GM20000 (cell line): ENCODE results near the gene ZNF546.

Source experiments
- DNase-seq: peaks from one replicate; pipeline ENCODE4 v3.0.0; 2012; ENCODE audit warnings: low spot score
- CTCF ChIP-seq: IDR thresholded peaks from 2 replicates; pipeline ENCODE4 v1.5.1; 2012; ENCODE audit warnings: mild to moderate bottlenecking, control low read depth; ENCODE audit errors: extremely low read depth, missing control alignments

ZNF546 gene

DNA sequence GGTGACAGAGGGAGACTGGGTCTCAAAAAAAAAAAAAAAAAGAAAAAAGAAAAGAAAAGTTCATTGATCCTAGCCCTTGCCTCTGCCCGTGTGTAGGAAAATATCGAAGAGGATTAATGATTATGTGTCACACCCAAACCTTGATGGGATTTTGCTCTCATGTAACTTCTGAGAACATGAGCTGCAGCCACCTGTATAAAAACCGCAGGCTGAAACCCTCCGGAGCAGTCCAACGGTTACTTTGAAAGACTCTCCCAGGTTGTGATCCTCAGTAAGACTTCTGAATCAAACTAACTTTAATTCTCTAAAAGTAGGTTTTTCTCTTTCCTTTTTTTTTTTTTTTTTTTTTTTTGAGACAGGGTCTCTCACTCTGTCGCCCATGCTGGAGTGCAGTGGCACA, 30.2 kb upstream of the ZNF546 start:
- no peak for TF ChIP-seq CTCF
- no peak for DNase-seq

DNA sequence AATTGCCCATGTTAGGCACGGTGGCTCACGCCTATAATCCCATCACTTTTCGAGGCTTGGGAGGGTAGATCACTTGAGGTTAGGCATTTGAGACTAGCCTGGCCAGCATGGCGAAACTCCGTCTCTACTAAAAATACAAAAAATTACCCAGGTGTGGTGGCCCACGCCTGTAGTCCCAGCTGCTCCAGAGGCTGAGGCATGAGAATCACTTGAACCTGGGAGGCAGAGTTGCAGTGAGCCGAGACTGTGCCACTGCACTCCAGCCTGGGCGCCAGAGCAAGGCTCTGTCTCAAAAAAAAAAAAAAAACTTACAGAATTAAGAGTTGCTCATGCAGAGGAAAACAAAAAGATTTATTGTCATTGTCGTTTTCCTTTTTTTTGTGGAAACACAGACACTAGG, 29.3 kb upstream of the ZNF546 start:
- DNase-seq, result no peak
- no peak for TF ChIP-seq CTCF

GRCh38 chr19:39968789-39969188, 28.1 kb upstream of the ZNF546 start:
- TF ChIP-seq CTCF, result no peak
- no peak for DNase-seq

GRCh38 chr19:39969266-39969665, 27.6 kb upstream of the ZNF546 start:
- no peak for DNase-seq
- no peak for TF ChIP-seq CTCF

GRCh38 chr19:39969681-39970424, 27.0 kb upstream of the ZNF546 start:
- TF ChIP-seq CTCF, result no peak
- peak; percentile 15 for DNase-seq

- DNase-seq, result no peak
- TF ChIP-seq CTCF, result no peak
Observed at GRCh38 chr19:39970425-39970674, 26.5 kb upstream of the ZNF546 start.

- DNase-seq, result peak; percentile 93
- peak; percentile 80 for TF ChIP-seq CTCF
Observed at GRCh38 chr19:39970675-39971379, 26.0 kb upstream of the ZNF546 start, which contains the start of gene PSMC4. Gene PSMC4, plus strand, starts transcription at chr19:39971165. Its CDS starts 38 bp downstream, at chr19:39971203.
